ENCODE results near the gene MOGAT3. TPM values are rescaled to one million over a fixed set of nuclear protein-coding genes. Genes with fewer than 3 reads are reported as not detected.

The MOGAT3 gene
- total and polyA plus RNA-seq, 9 of the 15 experiments (the other 6 are each of a cell fraction or from before 2014, with no cell fraction given): 0.07 to 0.17 (median 0.13) TPM; not detected in 6

DNA sequence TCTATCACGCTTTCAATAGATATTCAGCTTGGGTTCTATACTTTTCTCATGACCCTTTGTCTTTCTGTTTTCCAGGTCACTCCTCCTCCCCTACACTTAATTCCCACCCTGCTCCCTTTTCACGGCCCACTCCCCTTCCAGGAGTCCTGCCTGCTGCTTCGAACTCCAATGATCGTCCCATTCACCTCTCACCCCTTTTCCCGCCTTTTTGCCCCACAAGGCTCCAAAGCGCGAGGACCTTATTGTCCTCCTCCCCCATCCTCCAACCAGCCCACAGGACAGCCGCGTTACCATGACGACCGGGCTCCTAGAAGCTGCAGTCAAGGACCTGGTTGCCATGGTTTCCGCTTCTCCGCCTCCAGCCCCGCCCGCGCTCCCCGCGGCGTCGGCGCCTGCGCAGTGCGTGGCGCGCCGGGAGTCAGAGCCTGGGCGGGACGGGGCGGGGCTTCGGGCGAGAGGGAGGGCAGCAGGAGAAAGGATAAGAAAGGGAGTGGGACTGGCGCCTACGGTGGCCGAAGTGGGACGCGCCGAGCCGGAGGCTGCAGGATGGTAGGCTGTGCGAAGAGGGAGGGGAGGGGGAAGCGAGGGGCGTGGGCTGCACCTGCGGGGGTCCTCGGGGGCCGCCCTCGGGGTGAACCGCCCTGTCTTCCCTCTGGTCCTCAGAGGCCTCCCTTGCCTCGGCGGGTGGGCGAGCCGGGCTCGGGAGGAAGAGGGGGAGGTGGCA lies 46.7 kb downstream of the MOGAT3 start, which contains the start of gene AP1S1 (continued):
- no peak for TF ChIP-seq SNAPC5 (CRISPR knock-in tag; IDR thresholded peaks at IDR 0.05)
- TF ChIP-seq, protein P1, sequence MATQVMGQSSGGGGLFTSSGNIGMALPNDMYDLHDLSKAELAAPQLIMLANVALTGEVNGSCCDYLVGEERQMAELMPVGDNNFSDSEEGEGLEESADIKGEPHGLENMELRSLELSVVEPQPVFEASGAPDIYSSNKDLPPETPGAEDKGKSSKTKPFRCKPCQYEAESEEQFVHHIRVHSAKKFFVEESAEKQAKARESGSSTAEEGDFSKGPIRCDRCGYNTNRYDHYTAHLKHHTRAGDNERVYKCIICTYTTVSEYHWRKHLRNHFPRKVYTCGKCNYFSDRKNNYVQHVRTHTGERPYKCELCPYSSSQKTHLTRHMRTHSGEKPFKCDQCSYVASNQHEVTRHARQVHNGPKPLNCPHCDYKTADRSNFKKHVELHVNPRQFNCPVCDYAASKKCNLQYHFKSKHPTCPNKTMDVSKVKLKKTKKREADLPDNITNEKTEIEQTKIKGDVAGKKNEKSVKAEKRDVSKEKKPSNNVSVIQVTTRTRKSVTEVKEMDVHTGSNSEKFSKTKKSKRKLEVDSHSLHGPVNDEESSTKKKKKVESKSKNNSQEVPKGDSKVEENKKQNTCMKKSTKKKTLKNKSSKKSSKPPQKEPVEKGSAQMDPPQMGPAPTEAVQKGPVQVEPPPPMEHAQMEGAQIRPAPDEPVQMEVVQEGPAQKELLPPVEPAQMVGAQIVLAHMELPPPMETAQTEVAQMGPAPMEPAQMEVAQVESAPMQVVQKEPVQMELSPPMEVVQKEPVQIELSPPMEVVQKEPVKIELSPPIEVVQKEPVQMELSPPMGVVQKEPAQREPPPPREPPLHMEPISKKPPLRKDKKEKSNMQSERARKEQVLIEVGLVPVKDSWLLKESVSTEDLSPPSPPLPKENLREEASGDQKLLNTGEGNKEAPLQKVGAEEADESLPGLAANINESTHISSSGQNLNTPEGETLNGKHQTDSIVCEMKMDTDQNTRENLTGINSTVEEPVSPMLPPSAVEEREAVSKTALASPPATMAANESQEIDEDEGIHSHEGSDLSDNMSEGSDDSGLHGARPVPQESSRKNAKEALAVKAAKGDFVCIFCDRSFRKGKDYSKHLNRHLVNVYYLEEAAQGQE (IDR thresholded peaks at IDR 0.05; ENCODE audit: borderline replicate concordance): no peak
- TF ChIP-seq, protein P1 (CRISPR knock-in tag; IDR thresholded peaks at IDR 0.05; ENCODE audit: low read depth): no peak
- 0 out of 2 replicates have a peak, but pooled peaks have one; percentile 28 for TF ChIP-seq TAF15 (IDR thresholded peaks at IDR 0.05; ENCODE audit: low read depth, low read length)
- TF ChIP-seq LCOR (CRISPR knock-in tag; IDR thresholded peaks at IDR 0.05): peak; percentile 80
- no peak for TF ChIP-seq DIDO1 (tag; IDR thresholded peaks at IDR 0.05; ENCODE audit: low read depth)
- TF ChIP-seq FUS (optimal IDR thresholded peaks at IDR 0.05; ENCODE audit: low read depth, low read length): no peak
- peak; percentile 96 to 97 for TF ChIP-seq NRF1 (conservative IDR thresholded peaks at IDR 0.05 in 1 of 2, IDR thresholded peaks at IDR 0.05 in 1 of 2)
- TF ChIP-seq SIRT6 (IDR thresholded peaks at IDR 0.05; ENCODE audit: low read depth, low read length): no peak
- TF ChIP-seq, protein P2, sequence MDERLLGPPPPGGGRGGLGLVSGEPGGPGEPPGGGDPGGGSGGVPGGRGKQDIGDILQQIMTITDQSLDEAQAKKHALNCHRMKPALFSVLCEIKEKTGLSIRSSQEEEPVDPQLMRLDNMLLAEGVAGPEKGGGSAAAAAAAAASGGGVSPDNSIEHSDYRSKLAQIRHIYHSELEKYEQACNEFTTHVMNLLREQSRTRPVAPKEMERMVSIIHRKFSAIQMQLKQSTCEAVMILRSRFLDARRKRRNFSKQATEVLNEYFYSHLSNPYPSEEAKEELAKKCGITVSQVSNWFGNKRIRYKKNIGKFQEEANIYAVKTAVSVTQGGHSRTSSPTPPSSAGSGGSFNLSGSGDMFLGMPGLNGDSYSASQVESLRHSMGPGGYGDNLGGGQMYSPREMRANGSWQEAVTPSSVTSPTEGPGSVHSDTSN (CRISPR knock-in tag; IDR thresholded peaks at IDR 0.05; ENCODE audit: low read depth): no peak
- TF ChIP-seq, protein P2 (tag; conservative IDR thresholded peaks at IDR 0.05; ENCODE audit: low read depth): no peak
- no peak for TF ChIP-seq ZFX (CRISPR knock-in tag; IDR thresholded peaks at IDR 0.05)
- TF ChIP-seq MCM7 (IDR thresholded peaks at IDR 0.05): no peak
- no peak for TF ChIP-seq ZNF174 (CRISPR knock-in tag; IDR thresholded peaks at IDR 0.05)
- TF ChIP-seq, protein P3, sequence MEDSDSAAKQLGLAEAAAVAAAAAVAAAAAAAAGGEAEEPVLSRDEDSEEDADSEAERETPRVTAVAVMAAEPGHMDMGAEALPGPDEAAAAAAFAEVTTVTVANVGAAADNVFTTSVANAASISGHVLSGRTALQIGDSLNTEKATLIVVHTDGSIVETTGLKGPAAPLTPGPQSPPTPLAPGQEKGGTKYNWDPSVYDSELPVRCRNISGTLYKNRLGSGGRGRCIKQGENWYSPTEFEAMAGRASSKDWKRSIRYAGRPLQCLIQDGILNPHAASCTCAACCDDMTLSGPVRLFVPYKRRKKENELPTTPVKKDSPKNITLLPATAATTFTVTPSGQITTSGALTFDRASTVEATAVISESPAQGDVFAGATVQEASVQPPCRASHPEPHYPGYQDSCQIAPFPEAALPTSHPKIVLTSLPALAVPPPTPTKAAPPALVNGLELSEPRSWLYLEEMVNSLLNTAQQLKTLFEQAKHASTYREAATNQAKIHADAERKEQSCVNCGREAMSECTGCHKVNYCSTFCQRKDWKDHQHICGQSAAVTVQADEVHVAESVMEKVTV (CRISPR knock-in tag; IDR thresholded peaks at IDR 0.05): no peak
- TF ChIP-seq SP1 (CRISPR knock-in tag; IDR thresholded peaks at IDR 0.05): peak; percentile 77
- TF ChIP-seq MTA1 (IDR thresholded peaks at IDR 0.05; ENCODE audit: borderline replicate concordance): no peak

All from K562 (cell line).